GM06990 (cell line): ENCODE measurements around the gene GRIN2D.

Experiments
- DNase-seq: peaks from one replicate; pipeline ENCODE4 v3.0.0-alpha.2; 2011; ENCODE audit not compliant: insufficient read length; ENCODE audit errors: extremely low read depth
- H3K27me3 ChIP-seq: replicated peaks from 2 replicates; pipeline ENCODE4 v1.6.0; 2011; ENCODE audit warnings: low read length; ENCODE audit not compliant: control insufficient read depth, insufficient read depth
- H3K36me3 ChIP-seq: 2 replicates; pipeline ENCODE4 v1.5.1; 2011; ENCODE audit warnings: low read length; ENCODE audit not compliant: control insufficient read depth, insufficient read depth
- H3K4me3 ChIP-seq: replicated peaks from 2 replicates; pipeline ENCODE4 v1.5.1; 2011; ENCODE audit warnings: low read depth, mild to moderate bottlenecking, control low read depth, low read length
- CTCF ChIP-seq: IDR thresholded peaks from 2 replicates; pipeline ENCODE4 v1.5.1; 2011; ENCODE audit warnings: low read length, control low read depth, mild to moderate bottlenecking, inconsistent platforms; ENCODE audit not compliant: insufficient read depth, poor library complexity, severe bottlenecking

GRIN2D gene

GRCh38 chr19:48415806-48416221 lies 22.3 kb downstream of the GRIN2D start:
- no peaks in the 10 kb centered on the region for H3K27me3 ChIP-seq
- TF ChIP-seq CTCF = no peak
- DNase-seq = no peak
- H3K4me3 ChIP-seq = no peak overlapping the region
- no peaks in the 10 kb centered on the region for H3K36me3 ChIP-seq

- DNase-seq = no peak
- no peak for TF ChIP-seq CTCF
- Histone ChIP-seq H3K4me3 (no peak overlapping the region), H3K36me3 (no peaks in the 10 kb centered on the region), H3K27me3 (no peaks in the 10 kb centered on the region)
Measured at GRCh38 chr19:48417421-48417820, 24.0 kb downstream of the GRIN2D start.

DNA sequence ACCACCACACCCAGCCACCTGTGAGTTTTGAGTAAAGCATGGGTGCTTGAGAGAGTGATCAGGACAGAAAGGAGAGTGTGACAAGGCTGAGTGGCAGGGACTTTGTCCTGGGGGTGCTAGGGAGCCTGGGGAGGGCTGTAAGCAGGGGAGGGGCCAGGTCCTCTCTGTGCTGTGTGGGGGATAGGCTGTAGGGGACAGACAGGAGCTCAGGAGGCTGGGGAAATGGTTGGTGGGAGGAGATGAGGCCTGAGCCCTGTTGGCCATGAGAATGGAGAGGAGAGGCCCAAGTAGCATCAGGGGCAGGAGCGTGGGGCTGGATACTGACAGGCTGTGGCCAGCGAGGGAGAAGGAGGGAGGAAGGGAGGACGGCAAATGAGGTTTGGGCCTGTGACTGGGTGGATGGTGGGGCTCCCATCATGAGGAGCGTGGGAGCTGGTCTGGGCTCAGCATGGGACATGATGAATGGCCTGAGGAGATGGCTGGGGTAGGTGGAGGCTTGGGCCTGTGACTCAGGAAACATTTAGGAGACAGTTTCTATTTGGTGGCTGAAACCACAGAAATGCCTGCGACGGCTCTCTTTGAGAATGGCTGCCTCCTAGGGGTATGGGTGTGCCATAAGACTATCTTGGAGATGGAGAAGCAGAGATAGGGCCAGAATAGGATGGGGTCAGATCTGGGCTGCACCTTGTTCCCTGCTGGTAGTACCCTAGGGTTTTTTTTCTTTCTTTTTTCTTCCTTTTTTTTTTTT lies 25.0 kb downstream of the GRIN2D start:
- Histone ChIP-seq H3K27me3 (no peaks in the 10 kb centered on the region), H3K36me3 (no peaks in the 10 kb centered on the region), H3K4me3 (no peak overlapping the region)
- no peak for TF ChIP-seq CTCF
- no peak for DNase-seq

- H3K36me3 ChIP-seq = no peaks in the 10 kb centered on the region
- TF ChIP-seq CTCF = no peak
- H3K27me3 ChIP-seq = no peaks in the 10 kb centered on the region
- peak overlapping the region; percentile 47 for H3K4me3 ChIP-seq
- peak; percentile 75 for DNase-seq
Measured at GRCh38 chr19:48419158-48419920, 25.9 kb downstream of the GRIN2D start.

DNA sequence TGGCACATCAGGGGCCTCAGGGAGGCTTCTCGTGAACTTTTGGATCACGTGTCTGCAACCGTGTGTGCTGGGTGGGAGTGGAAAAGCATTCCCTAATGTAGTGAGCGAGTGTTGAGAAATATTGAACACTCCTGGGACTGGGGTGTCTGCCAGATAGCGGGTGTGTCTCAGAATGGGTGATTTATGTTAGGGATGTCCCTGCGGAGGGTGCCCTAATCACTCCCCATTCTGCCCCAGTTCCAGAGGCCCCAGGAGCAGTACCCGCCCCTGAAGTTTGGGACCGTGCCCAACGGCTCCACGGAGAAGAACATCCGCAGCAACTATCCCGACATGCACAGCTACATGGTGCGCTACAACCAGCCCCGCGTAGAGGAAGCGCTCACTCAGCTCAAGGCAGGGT lies 28.1 kb downstream of the GRIN2D start:
- no peak for TF ChIP-seq CTCF

More for the DNA sequence above, 28.1 kb downstream of the GRIN2D start:
- H3K27me3 ChIP-seq = no peaks in the 10 kb centered on the region
- no peaks in the 10 kb centered on the region for H3K36me3 ChIP-seq
- no peak for DNase-seq
- no peak overlapping the region for H3K4me3 ChIP-seq
